A549 (cell line): ENCODE measurements around the gene GLCE. TPM values are rescaled to one million over a fixed set of nuclear protein-coding genes. Genes with fewer than 3 reads are reported as not detected.

Source experiments
- ATAC-seq, 2 experiments: fragments of 200-7000 bp in 1 of 2; fragments of >200 bp in 1 of 2; cut with Nextera tagmentation in 1 of 2; cut with Tn5 transposase in 1 of 2; 3 replicates each; pipeline versions ENCODE4 v1.8.0 to v1.9.1; 2018 to 2020; ENCODE audit warnings: mild to moderate bottlenecking in 1 of 2, moderate library complexity in 1 of 2
- CTCF ChIA-PET: fragments of 300-600 bp; sonication (Branson Sonifier 250); formaldehyde crosslinking; extraction: SDS; loops from one replicate; lab custom pipeline; 2021; ENCODE audit warnings: antibody characterized with exemption, inconsistent platforms; lab: Yijun Ruan, JAX
- POLR2A ChIA-PET: fragments of 350-600 bp; formaldehyde crosslinking; extraction: SDS; loops from one replicate; lab custom pipeline; 2021; ENCODE audit warnings: antibody characterized with exemption, inconsistent platforms; lab: Yijun Ruan, JAX
- DNase-seq, 2 experiments: peaks; one replicate each; pipeline versions ENCODE4 v3.0.0 to v3.0.0-alpha.2; 2011 to 2016; ENCODE audit warnings: low read depth in 1 of 2, low spot score in 1 of 2
- FAIRE-seq: peaks from 2 replicates; lab custom pipeline; 2011; peaks lifted over from hg19 to GRCh38; lab: Jason Lieb, UNC
- H3K27ac ChIP-seq, 2 experiments: fragments of >200 bp; sonication (Bioruptor Twin); formaldehyde crosslinking; 3 replicates each; pipeline ENCODE4 v1.5.1; 2016 to 2017
- H3K4me1 ChIP-seq: fragments of >200 bp; sonication (Bioruptor Twin); formaldehyde crosslinking; 3 replicates; pipeline ENCODE4 v1.6.1; 2016
- H3K4me2 ChIP-seq: fragments of >200 bp; sonication (Bioruptor Twin); formaldehyde crosslinking; 3 replicates; pipeline ENCODE4 v1.6.1; 2016
- H3K4me3 ChIP-seq: fragments of >200 bp; sonication (Bioruptor Twin); formaldehyde crosslinking; 3 replicates; pipeline ENCODE4 v1.5.1; 2016
- H3K9me3 ChIP-seq: fragments of >200 bp; sonication (Bioruptor Twin); formaldehyde crosslinking; 3 replicates; pipeline ENCODE4 v1.6.1; 2016
- CBX2 ChIP-seq: fragments of 200-600 bp; sonication (generic); IDR thresholded peaks from 2 replicates; pipeline ENCODE4 v1.6.1; 2016; ENCODE audit warnings: low read depth, mild to moderate bottlenecking, borderline replicate concordance
- CBX8 ChIP-seq: fragments of 200-600 bp; sonication (generic); IDR thresholded peaks from 2 replicates; pipeline ENCODE4 v1.6.1; 2016
- CHD2 ChIP-seq: fragments of 150-350 bp; IDR thresholded peaks from 2 replicates; pipeline ENCODE4 v1.6.1; 2014; ENCODE audit warnings: low read length; ENCODE audit not compliant: partially characterized antibody
- CTCF ChIP-seq: fragments of >200 bp; sonication (Bioruptor Twin); formaldehyde crosslinking; IDR thresholded peaks from 3 replicates; pipeline ENCODE4 v1.5.1; 2016
- E2F6 ChIP-seq: IDR thresholded peaks from 2 replicates; pipeline ENCODE4 v1.6.1; 2012; ENCODE audit warnings: low read depth, borderline replicate concordance
- ELK1 ChIP-seq: fragments of 150-350 bp; IDR thresholded peaks from 2 replicates; pipeline ENCODE4 v1.6.1; 2014; ENCODE audit warnings: low read depth, mild to moderate bottlenecking, low read length
- EP300 ChIP-seq, 2 experiments: fragments of >200 bp; sonication (Bioruptor Twin); formaldehyde crosslinking; IDR thresholded peaks; 2 replicates in 1 of 2; 3 replicates in 1 of 2; pipeline ENCODE4 v1.6.1; 2016 to 2017
- ESRRA ChIP-seq: fragments of 150-350 bp; IDR thresholded peaks from 2 replicates; pipeline ENCODE4 v1.6.1; 2014; ENCODE audit warnings: mild to moderate bottlenecking, low read length, borderline replicate concordance
- GATA3 ChIP-seq: IDR thresholded peaks from 2 replicates; pipeline ENCODE4 v1.6.1; 2012; ENCODE audit warnings: borderline replicate concordance
- HDAC2 ChIP-seq: fragments of 200-600 bp; sonication (generic); IDR thresholded peaks from 2 replicates; pipeline ENCODE4 v1.6.1; 2016
- HES2 ChIP-seq: fragments of >200 bp; sonication (Bioruptor Twin); formaldehyde crosslinking; IDR thresholded peaks from 2 replicates; pipeline ENCODE4 v1.6.1; 2016
- HMGXB4 ChIP-seq: fragments of 250-450 bp; sonication (Bioruptor Pico); IDR thresholded peaks from 2 replicates; pipeline ENCODE4 v1.5.0; 2021; ENCODE audit warnings: mild to moderate bottlenecking, moderate library complexity, borderline replicate concordance
- KDM5A ChIP-seq: fragments of 200-600 bp; sonication (generic); IDR thresholded peaks from 2 replicates; pipeline ENCODE4 v1.6.1; 2016; ENCODE audit warnings: antibody characterized with exemption, mild to moderate bottlenecking
- MAFK ChIP-seq: fragments of 450-650 bp; IDR thresholded peaks from 2 replicates; pipeline ENCODE4 v1.6.1; 2014; ENCODE audit not compliant: partially characterized antibody
- MAX ChIP-seq: IDR thresholded peaks from 2 replicates; pipeline ENCODE4 v1.6.1; 2012
- NFE2L2 ChIP-seq: fragments of 150-350 bp; conservative IDR thresholded peaks from 2 replicates; pipeline ENCODE4 v1.6.1; 2014; ENCODE audit warnings: low read length
- PBX3 ChIP-seq: IDR thresholded peaks from 2 replicates; pipeline ENCODE4 v1.6.1; 2012
- PHF8 ChIP-seq: fragments of 200-600 bp; sonication (generic); IDR thresholded peaks from 2 replicates; pipeline ENCODE4 v1.6.1; 2016; ENCODE audit warnings: low read depth, mild to moderate bottlenecking, antibody characterized with exemption, moderate library complexity, borderline replicate concordance
- RAD21 ChIP-seq, 2 experiments: fragments of >200 bp in 1 of 2; sonication (Bioruptor Twin) in 1 of 2; formaldehyde crosslinking in 1 of 2; IDR thresholded peaks in 1 of 2; conservative IDR thresholded peaks in 1 of 2; 2 replicates in 1 of 2; 3 replicates in 1 of 2; pipeline ENCODE4 v1.6.1; 2012 to 2018; ENCODE audit warnings: inconsistent platforms in 1 of 2
- RARB ChIP-seq: fragments of 250-450 bp; sonication (Bioruptor Pico); IDR thresholded peaks from 2 replicates; pipeline ENCODE4 v1.8.0; 2021; ENCODE audit warnings: mild to moderate bottlenecking, moderate library complexity
- RNF2 ChIP-seq: fragments of 200-600 bp; sonication (generic); IDR thresholded peaks from 2 replicates; pipeline ENCODE4 v1.6.1; 2016; ENCODE audit warnings: low read depth, mild to moderate bottlenecking, antibody characterized with exemption, moderate library complexity, borderline replicate concordance
- SREBF2 ChIP-seq: fragments of 450-650 bp; IDR thresholded peaks from 2 replicates; pipeline ENCODE4 v1.6.1; 2014; ENCODE audit warnings: mild to moderate bottlenecking, moderate library complexity
- TP53 ChIP-seq: fragments of 250-450 bp; sonication (Bioruptor Pico); IDR thresholded peaks from 2 replicates; pipeline ENCODE4 v1.5.0; 2021; ENCODE audit warnings: mild to moderate bottlenecking, moderate library complexity
- USF2 ChIP-seq: fragments of 450-650 bp; IDR thresholded peaks from 2 replicates; pipeline ENCODE4 v1.6.1; 2014; ENCODE audit warnings: antibody characterized with exemption
- ZC3H11A ChIP-seq: fragments of 450-650 bp; IDR thresholded peaks from 2 replicates; pipeline ENCODE4 v1.6.1; 2014; ENCODE audit warnings: antibody characterized with exemption, mild to moderate bottlenecking
- ZFP36 ChIP-seq: fragments of 450-650 bp; IDR thresholded peaks from 2 replicates; pipeline ENCODE4 v1.6.1; 2014; ENCODE audit warnings: borderline replicate concordance; ENCODE audit not compliant: partially characterized antibody
- ZSCAN20 ChIP-seq: fragments of 250-450 bp; sonication (Bioruptor Pico); IDR thresholded peaks from 2 replicates; pipeline ENCODE4 v1.8.0; 2022; ENCODE audit warnings: mild to moderate bottlenecking, moderate library complexity
- WGBS: methylation state at CpG from one replicate; pipeline ENCODE4 v1.1.6; 2017; ENCODE audit errors: missing lambda C conversion rate; 5-methylcytosine and 5-hydroxymethylcytosine counted together
- polyA plus RNA-seq, 4 experiments: library from polyadenylated mRNA; depleted of rRNA in 3 of 4; stranded (reverse); fragments of >200 nt; fragmentation: RNase III in 1 of 4; extraction: RNeasy Plus Mini Kit Qiagen cat#74134 plus additional on column Dnase treatment in 1 of 4; gene quantifications; 2 replicates in 3 of 4; 3 replicates in 1 of 4; pipeline ENCODE4 v1.2.3, GENCODE V29; 2011 to 2017

The GLCE gene
- polyA plus RNA-seq, 2 of the 4 experiments (the other 2 are of a cell fraction): 19.6 to 41.8 TPM

GRCh38 chr15:69194854-69195253, 34.4 kb downstream of the GLCE start:
- 0 out of 3 replicates have a peak, but pooled peaks cover 5% of the 10 kb centered on the region for H3K9me3 ChIP-seq
- 81% methylated on average over 1 of the region's 1 CpG for WGBS
- no peak overlapping the region for H3K27ac ChIP-seq
- H3K4me1 ChIP-seq: peaks cover 13% of the 10 kb centered on the region; the same call in 2 of the 3 replicates
- DNase-seq (no peak), FAIRE-seq (no peak), ATAC-seq (no peak)
- ChIA-PET CTCF (interaction anchor here (0.6 to 1.6 kb wide), 2 partner anchors 49 to 52 kb away, joined by 3 to 4 read pairs; no protein-coding TSS in a partner anchor), POLR2A (no interaction called here)
- no peak overlapping the region for H3K4me3 ChIP-seq
- TF ChIP-seq USF2: no peak
- TF ChIP-seq RNF2: no peak
- TF ChIP-seq CHD2: no peak
- no peak for TF ChIP-seq MAFK
- no peak for TF ChIP-seq E2F6
- TF ChIP-seq ZFP36: no peak
- TF ChIP-seq HES2: no peak
- no peak for TF ChIP-seq MAX
- no peak for TF ChIP-seq RAD21 (conservative IDR thresholded peaks at IDR 0.05 in 1 of 2, IDR thresholded peaks at IDR 0.05 in 1 of 2)
- TF ChIP-seq HDAC2: no peak
- no peak for TF ChIP-seq ZC3H11A
- no peak for TF ChIP-seq EP300 (IDR thresholded peaks at IDR 0.05)
- TF ChIP-seq NFE2L2: no peak
- no peak for TF ChIP-seq SREBF2
- no peak for TF ChIP-seq ESRRA
- TF ChIP-seq KDM5A: no peak
- no peak overlapping the region for H3K4me2 ChIP-seq

- no peaks in the 10 kb centered on the region for H3K9me3 ChIP-seq
- peak; percentile 54 for FAIRE-seq
- no peaks in the 10 kb centered on the region for H3K4me1 ChIP-seq
- H3K4me3 ChIP-seq: no peak overlapping the region
- peak in 1 of 2 experiments; percentile 11 for DNase-seq
- CTCF ChIA-PET: interaction anchor here (0.7 to 1.7 kb wide), 7 partner anchors 10 to 142 kb away, joined by 3 to 5 read pairs (median 3); no protein-coding TSS in a partner anchor
- TF ChIP-seq CBX2 (no peak), TP53 (CRISPR knock-in tag) (no peak), RARB (CRISPR knock-in tag) (no peak), KDM5A (no peak), ZSCAN20 (CRISPR knock-in tag) (no peak), RNF2 (no peak), PHF8 (no peak), CBX8 (no peak), RAD21 (conservative IDR thresholded peaks at IDR 0.05 in 1 of 2, IDR thresholded peaks at IDR 0.05 in 1 of 2) (no peak), CHD2 (no peak), SREBF2 (no peak), PBX3 (no peak), ELK1 (no peak), GATA3 (no peak), CTCF (no peak), HMGXB4 (CRISPR knock-in tag) (no peak)
- no peak overlapping the region for H3K27ac ChIP-seq
- ATAC-seq: no peak
- POLR2A ChIA-PET: no interaction called here
- peak overlapping the region; percentile 2; the same call in 1 of the 3 replicates for H3K4me2 ChIP-seq
- WGBS: 44% methylated on average over 1 of the region's 1 CpG
Observed at GRCh38 chr15:69200832-69201745, 40.7 kb downstream of the GLCE start.
